Caco-2 (cell line): Measurements from ENCODE around the gene RPTN. TPM values are rescaled to one million over a fixed set of nuclear protein-coding genes. Genes with fewer than 3 reads are reported as not detected.
A peak's percentile ranks its signal among the peaks of the same experiment; 100 is the strongest.

ENCODE experiments used
- BruUV-seq: library from RNA; stranded (reverse); fragments of 400-500 nt; replicated peaks from 2 replicates; lab custom pipeline; 2021; lab: Mats Ljungman, UMichigan
- CTCF ChIA-PET: fragments of 300-600 bp; sonication (Branson Sonifier 250); formaldehyde crosslinking; loops from one replicate; lab custom pipeline; 2022; ENCODE audit warnings: antibody characterized with exemption; lab: Charles Lee
- POLR2A ChIA-PET: fragments of 300-600 bp; sonication (Branson Sonifier 250); formaldehyde crosslinking; loops from one replicate; lab custom pipeline; 2022; ENCODE audit warnings: antibody characterized with exemption; lab: Charles Lee
- DNase-seq, 2 experiments: peaks; one replicate each; pipeline versions ENCODE4 v3.0.0 to v3.0.0-alpha.2; 2020 to 2022
- H3K27me3 ChIP-seq: replicated peaks from 2 replicates; pipeline ENCODE4 v1.6.0; 2011; ENCODE audit warnings: low read length; ENCODE audit not compliant: control insufficient read depth, insufficient read depth
- H3K36me3 ChIP-seq: 2 replicates; pipeline ENCODE4 v1.5.1; 2011; ENCODE audit warnings: low read length; ENCODE audit not compliant: control insufficient read depth, insufficient read depth
- H3K4me1 ChIP-seq: fragments of 250-450 bp; sonication (Bioruptor Pico); 2 replicates; pipeline ENCODE4 v1.5.1; 2020; ENCODE audit warnings: mild to moderate bottlenecking
- H3K4me3 ChIP-seq: 2 replicates; pipeline ENCODE4 v1.5.1; 2011; ENCODE audit warnings: low read depth, mild to moderate bottlenecking, control low read depth, low read length
- H3K9me3 ChIP-seq: fragments of 250-450 bp; sonication (Bioruptor Pico); 2 replicates; pipeline ENCODE4 v1.5.1; 2020; ENCODE audit warnings: mild to moderate bottlenecking, moderate library complexity
- H3K27ac Mint-ChIP-seq: one replicate; pipeline ENCODE4 v1.8.0; 2022; ENCODE audit warnings: mixed read lengths; ENCODE audit not compliant: unreplicated experiment
- H3K27me3 Mint-ChIP-seq: one replicate; pipeline ENCODE4 v1.8.0; 2022; ENCODE audit warnings: mixed read lengths; ENCODE audit not compliant: insufficient read depth, unreplicated experiment
- H3K36me3 Mint-ChIP-seq: one replicate; pipeline ENCODE4 v1.8.0; 2022; ENCODE audit warnings: mild to moderate bottlenecking, mixed read lengths; ENCODE audit not compliant: insufficient read depth, unreplicated experiment
- H3K4me1 Mint-ChIP-seq: one replicate; pipeline ENCODE4 v1.8.0; 2022; ENCODE audit warnings: low read depth, mixed read lengths; ENCODE audit not compliant: unreplicated experiment
- H3K4me3 Mint-ChIP-seq: one replicate; pipeline ENCODE4 v1.8.0; 2022; ENCODE audit warnings: mild to moderate bottlenecking, moderate library complexity, mixed read lengths; ENCODE audit not compliant: unreplicated experiment
- H3K9me3 Mint-ChIP-seq: one replicate; pipeline ENCODE4 v1.8.0; 2022; ENCODE audit warnings: mixed read lengths; ENCODE audit not compliant: unreplicated experiment
- intact Hi-C: fragments of 100-400 bp; cut with micrococcal nuclease; formaldehyde crosslinking; loops from one replicate; pipeline ENCODE4 v1.10.0; 2022; ENCODE audit not compliant: unreplicated experiment
- total RNA-seq: library from RNA; stranded (reverse); gene quantifications from 2 replicates; pipeline ENCODE4 v1.2.3, GENCODE V29; 2022
- TF ChIP-seq, protein P1 (sequence below), 2 experiments: fragments of 200-600 bp in 1 of 2; IDR thresholded peaks; 1 replicate in 1 of 2; 2 replicates in 1 of 2; pipeline versions ENCODE4 v1.5.1 to v1.8.0; 2011 to 2022; ENCODE audit warnings: antibody characterized with exemption in 1 of 2, control low read depth in 1 of 2, inconsistent platforms in 1 of 2, low read depth in 1 of 2, low read length in 1 of 2, mild to moderate bottlenecking in 1 of 2, moderate library complexity in 1 of 2; ENCODE audit not compliant: insufficient read depth in 1 of 2, severe bottlenecking in 1 of 2, unreplicated experiment in 1 of 2

RPTN gene
- total RNA-seq, 1 experiment from 2014 or later = not detected

DNA sequence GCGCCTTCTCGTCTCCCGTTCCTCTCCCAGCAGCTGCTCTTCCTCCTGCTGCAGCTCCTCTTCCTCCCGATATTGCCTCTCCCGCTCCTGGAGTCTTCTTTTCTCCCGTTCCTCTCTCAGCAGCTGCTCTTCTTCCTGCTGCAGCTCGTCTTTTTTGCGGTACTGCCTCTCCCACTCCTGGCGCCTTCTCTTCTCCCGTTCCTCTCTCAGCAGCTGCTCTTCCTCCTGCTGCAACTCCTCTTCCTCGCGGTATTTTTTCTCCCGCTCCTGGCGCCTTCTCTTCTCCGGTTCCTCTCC lies 49.1 kb downstream of the RPTN start:
- peaks cover 8% of the 10 kb centered on the region for H3K27me3 Mint-ChIP-seq
- peak in 1 of 2 experiments; percentile 6 for DNase-seq
- BruUV-seq = no TSS peak
- H3K27ac Mint-ChIP-seq = no peak overlapping the region
- no peaks in the 10 kb centered on the region for H3K9me3 Mint-ChIP-seq
- Histone ChIP-seq H3K36me3 (no peaks in the 10 kb centered on the region), H3K4me1 (no peaks in the 10 kb centered on the region), H3K4me3 (peak overlapping the region; percentile 42), H3K9me3 (no peaks in the 10 kb centered on the region), H3K27me3 (peaks cover 9% of the 10 kb centered on the region)
- H3K36me3 Mint-ChIP-seq = peaks cover 10% of the 10 kb centered on the region
- H3K4me1 Mint-ChIP-seq = peaks cover 10% of the 10 kb centered on the region
- ChIA-PET POLR2A (no interaction called here), CTCF (interaction anchor here (0.5 to 1.2 kb wide), 3 partner anchors 11 to 82 kb away, joined by 3 read pairs; no protein-coding TSS in a partner anchor)
- TF ChIP-seq, protein P1, sequence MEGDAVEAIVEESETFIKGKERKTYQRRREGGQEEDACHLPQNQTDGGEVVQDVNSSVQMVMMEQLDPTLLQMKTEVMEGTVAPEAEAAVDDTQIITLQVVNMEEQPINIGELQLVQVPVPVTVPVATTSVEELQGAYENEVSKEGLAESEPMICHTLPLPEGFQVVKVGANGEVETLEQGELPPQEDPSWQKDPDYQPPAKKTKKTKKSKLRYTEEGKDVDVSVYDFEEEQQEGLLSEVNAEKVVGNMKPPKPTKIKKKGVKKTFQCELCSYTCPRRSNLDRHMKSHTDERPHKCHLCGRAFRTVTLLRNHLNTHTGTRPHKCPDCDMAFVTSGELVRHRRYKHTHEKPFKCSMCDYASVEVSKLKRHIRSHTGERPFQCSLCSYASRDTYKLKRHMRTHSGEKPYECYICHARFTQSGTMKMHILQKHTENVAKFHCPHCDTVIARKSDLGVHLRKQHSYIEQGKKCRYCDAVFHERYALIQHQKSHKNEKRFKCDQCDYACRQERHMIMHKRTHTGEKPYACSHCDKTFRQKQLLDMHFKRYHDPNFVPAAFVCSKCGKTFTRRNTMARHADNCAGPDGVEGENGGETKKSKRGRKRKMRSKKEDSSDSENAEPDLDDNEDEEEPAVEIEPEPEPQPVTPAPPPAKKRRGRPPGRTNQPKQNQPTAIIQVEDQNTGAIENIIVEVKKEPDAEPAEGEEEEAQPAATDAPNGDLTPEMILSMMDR (IDR thresholded peaks at IDR 0.05; ENCODE audit: insufficient read depth in 1 of 2, low read depth in 1 of 2, low read length in 1 of 2, severe bottlenecking in 1 of 2, unreplicated experiment in 1 of 2) = no peak
- intact Hi-C loops = no loop called here
- no peak overlapping the region for H3K4me3 Mint-ChIP-seq

DNA sequence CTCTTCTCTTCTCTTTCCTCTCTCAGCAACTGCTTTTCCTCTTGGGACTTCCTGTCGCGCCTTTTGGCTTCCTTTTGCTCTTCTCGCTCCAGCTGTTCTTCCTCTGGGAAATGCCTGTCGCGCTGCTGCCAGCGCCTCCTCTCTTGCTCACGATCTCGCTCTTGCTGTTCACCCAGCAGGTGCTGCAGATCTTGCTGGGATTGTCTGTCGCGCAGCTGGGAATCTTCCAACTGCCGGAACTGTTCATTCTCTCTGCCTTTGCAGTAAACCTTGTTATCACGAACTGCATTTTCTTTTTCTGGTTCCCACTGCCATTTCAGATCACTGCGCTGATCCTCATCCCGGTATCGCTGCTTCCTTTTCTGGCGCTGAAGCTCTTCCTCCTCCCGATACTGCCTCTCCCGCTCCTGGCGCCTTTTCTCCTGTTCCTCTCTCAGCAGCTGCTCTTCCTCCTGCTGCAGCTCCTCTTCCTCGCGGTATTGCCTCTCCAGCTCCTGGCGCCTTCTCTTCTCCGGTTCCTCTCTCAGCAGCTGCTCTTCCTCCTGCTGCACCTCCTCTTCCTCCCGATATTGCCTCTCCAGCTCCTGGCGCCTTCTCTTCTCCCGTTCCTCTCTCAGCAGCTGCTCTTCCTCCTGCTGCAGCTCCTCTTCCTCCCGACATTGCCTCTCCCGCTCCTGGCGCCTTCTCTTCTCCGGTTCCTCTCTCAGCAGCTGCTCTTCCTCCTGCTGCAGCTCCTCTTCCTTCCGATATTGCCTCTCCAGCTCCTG lies 49.6 kb downstream of the RPTN start:
- H3K27ac Mint-ChIP-seq = no peak overlapping the region
- ChIA-PET CTCF (no interaction called here), POLR2A (no interaction called here)
- Histone ChIP-seq H3K27me3 (peaks cover 8% of the 10 kb centered on the region), H3K4me3 (peak overlapping the region; percentile 42), H3K36me3 (no peaks in the 10 kb centered on the region), H3K9me3 (no peaks in the 10 kb centered on the region), H3K4me1 (no peaks in the 10 kb centered on the region)
- DNase-seq = peak; percentile 38 to 42
- BruUV-seq = no TSS peak
- TF ChIP-seq, protein P1 (IDR thresholded peaks at IDR 0.05; ENCODE audit: insufficient read depth in 1 of 2, low read depth in 1 of 2, low read length in 1 of 2, severe bottlenecking in 1 of 2, unreplicated experiment in 1 of 2) = no peak
- H3K9me3 Mint-ChIP-seq = no peaks in the 10 kb centered on the region
- peaks cover 10% of the 10 kb centered on the region for H3K36me3 Mint-ChIP-seq
- H3K27me3 Mint-ChIP-seq = peaks cover 6% of the 10 kb centered on the region
- peaks cover 10% of the 10 kb centered on the region for H3K4me1 Mint-ChIP-seq
- no peak overlapping the region for H3K4me3 Mint-ChIP-seq
- intact Hi-C loops = no loop called here

DNA sequence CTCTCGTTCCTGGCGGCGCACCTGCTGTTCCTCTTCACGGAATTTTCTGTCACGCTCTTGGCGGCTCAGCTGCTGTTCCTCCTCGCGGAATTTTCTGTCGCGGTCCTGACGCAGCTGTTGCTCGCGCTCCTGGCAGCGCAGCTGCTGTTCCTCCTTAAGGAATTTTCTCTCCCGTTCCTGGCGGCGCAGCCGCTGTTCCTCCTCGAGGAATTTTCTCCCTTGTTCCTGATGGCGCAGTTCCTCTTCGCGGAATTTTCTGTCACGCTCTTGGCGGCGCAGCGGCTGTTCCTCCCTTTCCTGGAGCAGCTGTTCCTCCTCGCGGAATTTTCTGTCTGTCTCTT lies 50.2 kb downstream of the RPTN start:
- no TSS peak for BruUV-seq
- POLR2A ChIA-PET = no interaction called here
- no peaks in the 10 kb centered on the region for H3K4me1 ChIP-seq
- no peaks in the 10 kb centered on the region for H3K9me3 ChIP-seq
- peak in 1 of 2 experiments; percentile 12 for DNase-seq
- H3K36me3 ChIP-seq = no peaks in the 10 kb centered on the region
- TF ChIP-seq, protein P1 (IDR thresholded peaks at IDR 0.05; ENCODE audit: insufficient read depth in 1 of 2, low read depth in 1 of 2, low read length in 1 of 2, severe bottlenecking in 1 of 2, unreplicated experiment in 1 of 2) = no peak
- H3K9me3 Mint-ChIP-seq = no peaks in the 10 kb centered on the region
- H3K27me3 Mint-ChIP-seq = peaks cover 6% of the 10 kb centered on the region
- peaks cover 10% of the 10 kb centered on the region for H3K4me1 Mint-ChIP-seq
- intact Hi-C loops = no loop called here
- CTCF ChIA-PET = interaction anchor here (0.9 kb wide), 1 partner anchor 8 kb away, joined by 6 read pairs; no protein-coding TSS in a partner anchor
- H3K27me3 ChIP-seq = peaks cover 8% of the 10 kb centered on the region
- no peak overlapping the region for H3K4me3 Mint-ChIP-seq
- H3K36me3 Mint-ChIP-seq = peaks cover 10% of the 10 kb centered on the region
- H3K27ac Mint-ChIP-seq = no peak overlapping the region
- H3K4me3 ChIP-seq = peak overlapping the region; percentile 42
